PFSK-1 (cell line): ENCODE measurements around the gene RNF135.

Experiments used
- POLR2AphosphoS5 ChIP-seq: IDR thresholded peaks from 2 replicates; pipeline ENCODE4 v1.6.1; 2012; ENCODE audit warnings: low read depth, mild to moderate bottlenecking, control low read depth, low read length, moderate library complexity
- REST ChIP-seq, 2 experiments: IDR thresholded peaks; 2 replicates each; pipeline versions ENCODE4 v1.6.1 to v1.8.0; 2011 to 2012; ENCODE audit warnings: low read depth in 2 of 2, low read length in 2 of 2, control low read depth in 1 of 2, inconsistent platforms in 1 of 2, mild to moderate bottlenecking in 1 of 2, moderate library complexity in 1 of 2; ENCODE audit not compliant: insufficient read depth in 1 of 2
- TAF1 ChIP-seq: IDR thresholded peaks from 2 replicates; pipeline ENCODE4 v1.6.1; 2012; ENCODE audit warnings: low read length, control low read depth, borderline replicate concordance; ENCODE audit not compliant: insufficient read depth

GRCh38 chr17:30939051-30939689, 31.7 kb upstream of the RNF135 start:
- no peak for TF ChIP-seq POLR2AphosphoS5
- no peak for TF ChIP-seq REST (IDR thresholded peaks at IDR 0.05; ENCODE audit: insufficient read depth in 1 of 2, low read depth in 2 of 2, low read length in 2 of 2)
- TF ChIP-seq TAF1: no peak
